Astrocyte (in vitro differentiated cells and primary cell): ENCODE measurements around the gene PTGR1. TPM values are rescaled to one million over a fixed set of nuclear protein-coding genes. Genes with fewer than 3 reads are reported as not detected.

Experiments
- DNase-seq: peaks from one replicate; pipeline ENCODE4 v3.0.0-alpha.2; 2010; ENCODE audit warnings: low read depth
- FAIRE-seq: peaks from 2 replicates; lab custom pipeline; 2011; peaks lifted over from hg19 to GRCh38; lab: Jason Lieb, UNC
- H2AFZ ChIP-seq: 2 replicates; pipeline ENCODE4 v1.6.0; 2012; ENCODE audit warnings: low read depth, low read length, inconsistent platforms
- H3K27ac ChIP-seq: 2 replicates; pipeline ENCODE4 v1.5.1; 2011; ENCODE audit warnings: low read depth, low read length, inconsistent platforms
- H3K27me3 ChIP-seq: 2 replicates; pipeline ENCODE4 v1.6.0; 2011; ENCODE audit warnings: low read length, inconsistent platforms; ENCODE audit not compliant: insufficient read depth
- H3K36me3 ChIP-seq: 2 replicates; pipeline ENCODE4 v1.5.1; 2011; ENCODE audit warnings: low read length, inconsistent platforms; ENCODE audit not compliant: insufficient read depth
- H3K4me1 ChIP-seq: 2 replicates; pipeline ENCODE4 v1.5.1; 2011; ENCODE audit warnings: low read length, inconsistent platforms; ENCODE audit not compliant: insufficient read depth
- H3K4me2 ChIP-seq: 2 replicates; pipeline ENCODE4 v1.6.0; 2012; ENCODE audit warnings: low read length, inconsistent platforms
- H3K4me3 ChIP-seq: 2 replicates; pipeline ENCODE4 v1.5.1; 2011; ENCODE audit warnings: low read depth, mild to moderate bottlenecking, low read length, inconsistent platforms; ENCODE audit not compliant: insufficient read depth
- H3K79me2 ChIP-seq: 2 replicates; pipeline ENCODE4 v1.6.0; 2012; ENCODE audit warnings: mild to moderate bottlenecking, low read length, inconsistent platforms; ENCODE audit not compliant: insufficient read depth
- H3K9ac ChIP-seq: 2 replicates; pipeline ENCODE4 v1.6.0; 2012; ENCODE audit warnings: mild to moderate bottlenecking, low read length, inconsistent platforms
- H3K9me3 ChIP-seq: 2 replicates; pipeline ENCODE4 v1.5.1; 2012; ENCODE audit warnings: low read depth, mild to moderate bottlenecking, low read length, inconsistent platforms; ENCODE audit not compliant: insufficient read depth
- H4K20me1 ChIP-seq: 2 replicates; pipeline ENCODE4 v1.6.0; 2012; ENCODE audit warnings: low read length, inconsistent platforms; ENCODE audit not compliant: insufficient read depth
- H3K27ac Mint-ChIP-seq: one replicate; pipeline ENCODE4 v1.8.0; 2021; ENCODE audit warnings: mild to moderate bottlenecking, mixed read lengths; ENCODE audit not compliant: unreplicated experiment
- H3K27me3 Mint-ChIP-seq: one replicate; pipeline ENCODE4 v1.8.0; 2021; ENCODE audit warnings: low read depth, mixed read lengths; ENCODE audit not compliant: unreplicated experiment
- H3K36me3 Mint-ChIP-seq: one replicate; pipeline ENCODE4 v1.8.0; 2021; ENCODE audit warnings: low read depth, mixed read lengths; ENCODE audit not compliant: unreplicated experiment
- H3K4me1 Mint-ChIP-seq: one replicate; pipeline ENCODE4 v1.8.0; 2021; ENCODE audit warnings: low read depth, mixed read lengths; ENCODE audit not compliant: unreplicated experiment
- H3K4me3 Mint-ChIP-seq: one replicate; pipeline ENCODE4 v1.8.0; 2021; ENCODE audit warnings: mild to moderate bottlenecking, moderate library complexity, mixed read lengths; ENCODE audit not compliant: unreplicated experiment
- H3K9me3 Mint-ChIP-seq: one replicate; pipeline ENCODE4 v1.8.0; 2021; ENCODE audit warnings: mild to moderate bottlenecking, mixed read lengths; ENCODE audit not compliant: unreplicated experiment
- EZH2 ChIP-seq: IDR thresholded peaks from 2 replicates; pipeline ENCODE4 v1.6.1; 2012; ENCODE audit warnings: mild to moderate bottlenecking, low read length, inconsistent platforms; ENCODE audit not compliant: insufficient read depth
- total RNA-seq: library from RNA; stranded (reverse); gene quantifications from 2 replicates; pipeline ENCODE4 v1.2.1, GENCODE V29; 2021
- TF ChIP-seq, protein P1 (sequence below): IDR thresholded peaks from 2 replicates; pipeline ENCODE4 v1.5.1; 2011; ENCODE audit warnings: low read depth, mild to moderate bottlenecking, inconsistent platforms, low read length, moderate library complexity; ENCODE audit not compliant: insufficient read depth

The PTGR1 gene
- total RNA-seq, 1 donor from 2014 or later, result 43.5 TPM

DNA sequence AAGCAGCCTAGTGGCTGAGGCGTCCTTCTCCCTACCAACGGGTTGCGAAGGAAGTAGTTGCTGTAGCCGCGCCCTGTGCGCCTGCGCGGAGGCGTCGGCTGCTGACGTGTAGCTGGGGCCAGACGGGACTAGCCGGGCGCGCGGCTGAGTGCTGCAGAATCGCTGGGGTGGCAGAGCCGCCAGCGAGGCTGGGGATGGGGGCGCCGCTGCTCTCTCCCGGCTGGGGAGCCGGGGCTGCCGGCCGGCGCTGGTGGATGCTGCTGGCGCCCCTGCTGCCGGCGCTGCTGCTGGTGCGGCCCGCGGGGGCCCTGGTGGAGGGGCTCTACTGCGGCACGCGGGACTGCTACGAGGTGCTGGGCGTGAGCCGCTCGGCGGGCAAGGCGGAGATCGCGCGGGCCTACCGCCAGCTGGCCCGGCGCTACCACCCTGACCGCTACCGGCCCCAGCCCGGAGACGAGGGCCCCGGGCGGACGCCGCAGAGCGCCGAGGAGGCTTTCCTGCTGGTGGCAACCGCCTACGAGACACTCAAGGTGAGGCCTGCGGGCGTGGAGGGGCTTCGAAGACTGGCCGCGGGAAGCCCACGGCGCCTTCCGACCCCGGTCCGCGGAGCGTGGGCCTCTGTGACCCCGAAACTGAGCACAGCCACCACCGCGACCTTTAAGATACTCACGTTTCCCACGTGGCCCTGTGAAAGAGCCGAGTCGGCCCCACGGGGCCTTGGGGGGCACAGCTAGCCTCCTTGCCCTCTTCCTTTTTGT lies 31.9 kb upstream of the PTGR1 start, which contains the start of gene DNAJC25:
DNAJC25 (plus strand) TSS at position 121 of the 758 bp plus-strand sequence; CDS start at position 195, 74 bp downstream.
- Histone ChIP-seq H3K4me3 (peak within 1 kb of the TSS; percentile 99), H2AFZ (peak within 1 kb of the TSS; percentile 98), H3K27ac (peak within 1 kb of the TSS; percentile 85), H3K36me3 (no peaks in the 10 kb centered on the region), H3K4me2 (peak within 1 kb of the TSS; percentile 88), H3K9me3 (no peaks in the 10 kb centered on the region), H3K9ac (peak within 1 kb of the TSS; percentile 95), H4K20me1 (peaks cover 46% of the 10 kb centered on the region), H3K79me2 (peaks cover 51% of the 10 kb centered on the region), H3K4me1 (peaks cover 13% of the 10 kb centered on the region), H3K27me3 (no peaks in the 10 kb centered on the region)
- peak; percentile 98 for DNase-seq
- no peaks in the 10 kb centered on the region for H3K36me3 Mint-ChIP-seq
- TF ChIP-seq EZH2, result no peak
- TF ChIP-seq, protein P1, sequence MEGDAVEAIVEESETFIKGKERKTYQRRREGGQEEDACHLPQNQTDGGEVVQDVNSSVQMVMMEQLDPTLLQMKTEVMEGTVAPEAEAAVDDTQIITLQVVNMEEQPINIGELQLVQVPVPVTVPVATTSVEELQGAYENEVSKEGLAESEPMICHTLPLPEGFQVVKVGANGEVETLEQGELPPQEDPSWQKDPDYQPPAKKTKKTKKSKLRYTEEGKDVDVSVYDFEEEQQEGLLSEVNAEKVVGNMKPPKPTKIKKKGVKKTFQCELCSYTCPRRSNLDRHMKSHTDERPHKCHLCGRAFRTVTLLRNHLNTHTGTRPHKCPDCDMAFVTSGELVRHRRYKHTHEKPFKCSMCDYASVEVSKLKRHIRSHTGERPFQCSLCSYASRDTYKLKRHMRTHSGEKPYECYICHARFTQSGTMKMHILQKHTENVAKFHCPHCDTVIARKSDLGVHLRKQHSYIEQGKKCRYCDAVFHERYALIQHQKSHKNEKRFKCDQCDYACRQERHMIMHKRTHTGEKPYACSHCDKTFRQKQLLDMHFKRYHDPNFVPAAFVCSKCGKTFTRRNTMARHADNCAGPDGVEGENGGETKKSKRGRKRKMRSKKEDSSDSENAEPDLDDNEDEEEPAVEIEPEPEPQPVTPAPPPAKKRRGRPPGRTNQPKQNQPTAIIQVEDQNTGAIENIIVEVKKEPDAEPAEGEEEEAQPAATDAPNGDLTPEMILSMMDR, result no peak
- no peaks in the 10 kb centered on the region for H3K27me3 Mint-ChIP-seq
- peaks cover 24% of the 10 kb centered on the region for H3K4me1 Mint-ChIP-seq
- no peaks in the 10 kb centered on the region for H3K9me3 Mint-ChIP-seq
- no peak for FAIRE-seq
- peak within 1 kb of the TSS; percentile 100 for H3K4me3 Mint-ChIP-seq
- H3K27ac Mint-ChIP-seq, result peak within 1 kb of the TSS; percentile 84

DNA sequence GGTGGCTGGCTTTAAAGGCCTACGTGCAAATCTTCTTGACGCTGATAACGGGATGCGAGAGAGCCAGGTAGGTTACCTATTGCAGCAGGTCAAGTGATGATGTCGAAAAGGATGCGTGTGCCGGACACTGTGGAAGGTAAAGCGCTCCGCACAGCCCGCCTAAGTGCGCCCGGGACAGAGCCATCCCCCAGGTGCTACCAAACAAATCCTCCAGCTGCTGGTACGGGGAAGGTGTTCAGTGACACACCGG lies 31.4 kb upstream of the PTGR1 start:
- Histone ChIP-seq H3K9ac (peak overlapping the region; percentile 95), H2AFZ (peak overlapping the region; percentile 98), H3K79me2 (peaks cover 46% of the 10 kb centered on the region), H3K4me2 (peak overlapping the region; percentile 88), H3K27me3 (no peaks in the 10 kb centered on the region), H3K27ac (no peak overlapping the region), H3K9me3 (no peaks in the 10 kb centered on the region), H4K20me1 (peaks cover 43% of the 10 kb centered on the region), H3K4me3 (peak overlapping the region; percentile 99), H3K36me3 (no peaks in the 10 kb centered on the region), H3K4me1 (peaks cover 13% of the 10 kb centered on the region)
- DNase-seq, result no peak
- peak overlapping the region; percentile 84 for H3K27ac Mint-ChIP-seq
- H3K4me1 Mint-ChIP-seq, result peaks cover 21% of the 10 kb centered on the region
- TF ChIP-seq, protein P1, result no peak
- TF ChIP-seq EZH2, result no peak
- peak overlapping the region; percentile 100 for H3K4me3 Mint-ChIP-seq
- FAIRE-seq, result no peak
- no peaks in the 10 kb centered on the region for H3K27me3 Mint-ChIP-seq
- no peaks in the 10 kb centered on the region for H3K9me3 Mint-ChIP-seq
- H3K36me3 Mint-ChIP-seq, result no peaks in the 10 kb centered on the region
